Small intestine (tissue), 7 donors: Measurements from ENCODE around the gene CARNS1. TPM values are rescaled to one million over a fixed set of nuclear protein-coding genes. Genes with fewer than 3 reads are reported as not detected.

Source experiments
- DNase-seq, 2 donors: peaks; one replicate each; pipeline versions ENCODE4 v3.0.0 to v3.0.0-alpha.2; 2013
- FAIRE-seq: peaks from 2 replicates; lab custom pipeline; 2012; peaks lifted over from hg19 to GRCh38; lab: Jason Lieb, UNC
- H3K27ac ChIP-seq, 3 donors: one replicate each; pipeline ENCODE4 v1.5.1; 2013; ENCODE audit warnings: low read length in 2 of 3, mild to moderate bottlenecking in 2 of 3, control low read depth in 1 of 3, inconsistent platforms in 1 of 3, low read depth in 1 of 3, moderate library complexity in 1 of 3
- H3K27me3 ChIP-seq, 3 donors: one replicate each; pipeline ENCODE4 v1.6.1; 2013; ENCODE audit warnings: low read length in 3 of 3, inconsistent platforms in 1 of 3; ENCODE audit not compliant: control insufficient read depth in 3 of 3, insufficient read depth in 3 of 3
- H3K36me3 ChIP-seq, 3 donors: one replicate each; pipeline ENCODE4 v1.6.1; 2013; ENCODE audit warnings: low read length in 3 of 3, inconsistent platforms in 1 of 3, low read depth in 1 of 3, mild to moderate bottlenecking in 1 of 3, moderate library complexity in 1 of 3; ENCODE audit not compliant: control insufficient read depth in 3 of 3, insufficient read depth in 2 of 3
- H3K4me1 ChIP-seq, 3 donors: one replicate each; pipeline ENCODE4 v1.6.1; 2013; ENCODE audit warnings: low read length in 2 of 3, inconsistent platforms in 1 of 3, low read depth in 1 of 3, mild to moderate bottlenecking in 1 of 3, moderate library complexity in 1 of 3; ENCODE audit not compliant: control insufficient read depth in 3 of 3, insufficient read depth in 2 of 3
- H3K4me3 ChIP-seq, 3 donors: one replicate each; pipeline ENCODE4 v1.5.1; 2013; ENCODE audit warnings: low read length in 3 of 3, control low read depth in 1 of 3, inconsistent platforms in 1 of 3, low read depth in 1 of 3, mild to moderate bottlenecking in 1 of 3, moderate library complexity in 1 of 3
- H3K9me3 ChIP-seq, 2 donors: one replicate each; pipeline ENCODE4 v1.6.1; 2013; ENCODE audit warnings: low read depth in 1 of 2, low read length in 1 of 2; ENCODE audit not compliant: control insufficient read depth in 2 of 2, insufficient read depth in 1 of 2
- whole genome bisulfite sequencing, 3 donors: extraction: QIAGEN DNeasy Blood & Tissue Kit; methylation state at CpG; one replicate each; pipeline ENCODE4 v1.1.7; 2013; 5-methylcytosine and 5-hydroxymethylcytosine counted together
- polyA plus RNA-seq, 4 donors: library from polyadenylated mRNA; stranded (reverse) in 3 of 4; unstranded in 1 of 4; fragments of 200-250 nt in 3 of 4; fragments of 120-200 nt in 1 of 4; gene quantifications; one replicate each; pipeline versions ENCODE4 v1.2.1 to v1.2.3, GENCODE V29; 2013
- donor health status: healthy with polysubstance abuse.
- donor health status: control.
- donor health status: control.
- donor health status: Bipolar disorder and iron deficiency.
- donor health status: healthy.

CARNS1 gene
- polyA plus RNA-seq, 4 donors: 0.40 to 0.84 TPM; not detected in 2

GRCh38 chr11:67390947-67391303 is 24.6 kb upstream of the CARNS1 start:
- 11 to 14% (median 13%) methylated on average over 13 to 15 of the region's 15 CpGs for whole genome bisulfite sequencing, 3 donors
- H3K27me3 ChIP-seq: no peaks in the 10 kb centered on the region
- peak overlapping the region in 2 of 3 donors; percentile 89 for H3K27ac ChIP-seq
- DNase-seq (no peak), FAIRE-seq (no peak)
- peaks cover 0 to 12% (median 0%) of the 10 kb centered on the region in 3 donors for H3K4me1 ChIP-seq
- H3K9me3 ChIP-seq: no peaks in the 10 kb centered on the region
- peaks cover 0 to 34% (median 0%) of the 10 kb centered on the region in 3 donors for H3K36me3 ChIP-seq
- H3K4me3 ChIP-seq: peak overlapping the region; percentile 65 to 94 (median 81)

- WGBS, 3 donors: 0 to 1% (median 1%) methylated on average over 56 to 75 of the region's 75 CpGs
- peak within 1 kb of the TSS; percentile 73 to 94 (median 81) for H3K4me3 ChIP-seq
- peaks cover 0 to 13% (median 0%) of the 10 kb centered on the region in 3 donors for H3K4me1 ChIP-seq
- peaks cover 0 to 40% (median 0%) of the 10 kb centered on the region in 3 donors for H3K36me3 ChIP-seq
- peak; percentile 96 to 99 for DNase-seq
- no peaks in the 10 kb centered on the region for H3K27me3 ChIP-seq
- H3K27ac ChIP-seq: peak within 1 kb of the TSS; percentile 58 to 89 (median 89)
- no peak for FAIRE-seq
- H3K9me3 ChIP-seq: no peaks in the 10 kb centered on the region
These were observed 23.9 kb upstream of the CARNS1 start, which contains the start of gene RAD9A for GRCh38 chr11:67391304-67392182. Gene RAD9A (plus strand): TSS chr11:67391986. CDS start chr11:67392045, 59 bp downstream.

- Histone ChIP-seq H3K36me3 (peaks cover 0 to 47% (median 2%) of the 10 kb centered on the region in 3 donors), H3K27me3 (no peaks in the 10 kb centered on the region), H3K4me3 (peak overlapping the region; percentile 73 to 88 (median 81)), H3K9me3 (no peaks in the 10 kb centered on the region), H3K27ac (peak overlapping the region; percentile 42 to 74 (median 59)), H3K4me1 (peaks cover 0 to 18% (median 0%) of the 10 kb centered on the region in 3 donors)
- FAIRE-seq (no peak), DNase-seq (no peak)
- 2 to 7% (median 5%) methylated on average over 21 to 31 of the region's 31 CpGs for WGBS, 3 donors
These were observed 23.2 kb upstream of the CARNS1 start for GRCh38 chr11:67392183-67392715.

DNA sequence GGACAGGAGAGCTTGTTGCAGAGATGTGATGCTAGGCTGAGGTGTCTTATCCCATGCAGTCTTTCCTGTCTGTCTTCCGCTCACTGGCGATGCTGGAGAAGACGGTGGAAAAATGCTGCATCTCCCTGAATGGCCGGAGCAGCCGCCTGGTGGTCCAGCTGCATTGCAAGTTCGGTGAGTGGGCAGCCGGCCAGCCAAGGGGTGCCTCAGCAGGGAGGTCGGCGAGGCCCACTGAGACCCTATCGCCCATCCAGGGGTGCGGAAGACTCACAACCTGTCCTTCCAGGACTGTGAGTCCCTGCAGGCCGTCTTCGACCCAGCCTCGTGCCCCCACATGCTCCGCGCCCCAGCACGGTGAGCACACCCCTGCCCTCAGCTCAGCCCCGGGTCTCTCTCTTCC is 22.0 kb upstream of the CARNS1 start:
- Histone ChIP-seq H3K27ac (no peak overlapping the region), H3K4me3 (no peak overlapping the region), H3K36me3 (peaks cover 10 to 59% (median 11%) of the 10 kb centered on the region in 3 donors), H3K27me3 (no peaks in the 10 kb centered on the region), H3K9me3 (no peaks in the 10 kb centered on the region), H3K4me1 (peaks cover 0 to 18% (median 0%) of the 10 kb centered on the region in 3 donors)
- 89 to 96% (median 93%) methylated on average over 17 to 18 of the region's 18 CpGs for WGBS, 3 donors
- DNase-seq (no peak), FAIRE-seq (no peak)

- H3K27me3 ChIP-seq: no peaks in the 10 kb centered on the region
- FAIRE-seq (no peak), DNase-seq (no peak)
- H3K9me3 ChIP-seq: no peaks in the 10 kb centered on the region
- H3K36me3 ChIP-seq: peaks cover 12 to 65% (median 13%) of the 10 kb centered on the region in 3 donors
- no peak overlapping the region for H3K27ac ChIP-seq
- 84 to 86% (median 85%) methylated on average over 5 of the region's 5 CpGs for WGBS, 3 donors
- H3K4me3 ChIP-seq: no peak overlapping the region
- peaks cover 0 to 18% (median 0%) of the 10 kb centered on the region in 3 donors for H3K4me1 ChIP-seq
These were observed 21.5 kb upstream of the CARNS1 start for GRCh38 chr11:67393990-67394389.

DNA sequence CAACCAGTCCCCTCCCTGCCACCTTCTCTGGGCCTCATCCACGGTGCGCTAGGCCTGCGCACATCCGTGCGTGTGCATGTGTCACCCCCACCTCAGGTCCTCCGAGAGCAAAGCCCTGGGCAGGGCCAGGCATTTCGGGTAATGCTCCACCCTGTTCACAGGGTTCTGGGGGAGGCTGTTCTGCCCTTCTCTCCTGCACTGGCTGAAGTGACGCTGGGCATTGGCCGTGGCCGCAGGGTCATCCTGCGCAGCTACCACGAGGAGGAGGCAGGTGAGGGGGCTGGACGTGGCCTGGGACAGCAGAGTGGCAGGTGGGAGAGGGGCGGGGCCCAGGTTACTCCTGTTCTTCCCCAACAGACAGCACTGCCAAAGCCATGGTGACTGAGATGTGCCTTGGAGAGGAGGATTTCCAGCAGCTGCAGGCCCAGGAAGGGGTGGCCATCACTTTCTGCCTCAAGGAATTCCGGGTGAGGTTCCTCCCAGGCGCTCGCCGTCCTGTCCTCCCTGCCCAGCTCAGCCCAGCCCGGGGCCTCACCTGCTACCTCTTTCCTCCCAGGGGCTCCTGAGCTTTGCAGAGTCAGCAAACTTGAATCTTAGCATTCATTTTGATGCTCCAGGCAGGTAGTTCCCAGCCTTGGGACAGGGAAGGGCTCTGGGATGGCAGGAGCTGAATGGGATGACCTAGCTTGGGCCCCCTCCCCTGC is 19.8 kb upstream of the CARNS1 start:
- H3K27me3 ChIP-seq: no peaks in the 10 kb centered on the region
- WGBS, 3 donors: 88 to 89% (median 88%) methylated on average over 18 to 19 of the region's 19 CpGs
- peaks cover 12 to 78% (median 19%) of the 10 kb centered on the region in 3 donors for H3K36me3 ChIP-seq
- no peak overlapping the region for H3K4me3 ChIP-seq
- FAIRE-seq (no peak), DNase-seq (no peak)
- H3K27ac ChIP-seq: no peak overlapping the region
- no peaks in the 10 kb centered on the region for H3K9me3 ChIP-seq
- peaks cover 3 to 25% (median 3%) of the 10 kb centered on the region in 3 donors for H3K4me1 ChIP-seq

GRCh38 chr11:67396259-67396581 is 19.3 kb upstream of the CARNS1 start:
- no peak overlapping the region for H3K27ac ChIP-seq
- peaks cover 12 to 80% (median 19%) of the 10 kb centered on the region in 3 donors for H3K36me3 ChIP-seq
- H3K4me3 ChIP-seq: no peak overlapping the region
- H3K27me3 ChIP-seq: no peaks in the 10 kb centered on the region
- peaks cover 3 to 24% (median 3%) of the 10 kb centered on the region in 3 donors for H3K4me1 ChIP-seq
- FAIRE-seq (no peak), DNase-seq (no peak)
- H3K9me3 ChIP-seq: no peaks in the 10 kb centered on the region
- 91 to 96% (median 94%) methylated on average over 7 of the region's 7 CpGs for WGBS, 3 donors
